ENCODE data around the gene GGT5. TPM values are rescaled to one million over a fixed set of nuclear protein-coding genes. Genes with fewer than 3 reads are reported as not detected.
"Not testable (repeated sequence)": the region's sequence is repeated elsewhere in the genome, so short reads cannot be mapped to it uniquely, and the experiment has no call there.

Gene GGT5
- total RNA-seq, 1 experiment from 2014 or later: 0.28 TPM

DNA sequence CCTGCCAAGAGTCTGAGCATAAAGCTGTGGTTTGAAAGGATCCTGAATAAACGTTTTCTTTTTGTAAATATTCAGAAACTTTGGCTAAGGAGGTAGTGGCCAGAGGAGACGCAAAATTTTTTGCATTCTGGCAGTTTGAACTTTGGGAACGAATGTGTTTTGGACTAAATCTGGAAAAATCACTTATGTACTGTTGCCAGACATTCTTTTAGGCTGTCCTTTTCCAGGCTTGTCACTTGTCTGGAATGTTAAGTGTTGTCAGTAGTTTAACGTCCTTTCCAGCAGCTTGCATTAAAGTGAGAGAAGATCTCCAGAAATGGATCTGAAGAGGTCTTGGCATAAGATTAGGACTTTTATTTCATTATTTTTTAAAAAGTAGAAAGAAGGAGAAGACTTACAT, 44.2 kb upstream of the GGT5 start:
- TF ChIP-seq CTCF (IDR thresholded peaks at IDR 0.05; ENCODE audit: unreplicated experiment): no peak
- no peak overlapping the region for H3K4me3 Mint-ChIP-seq (ENCODE audit: low read depth, unreplicated experiment)
- no peak for DNase-seq
- H3K27ac Mint-ChIP-seq (ENCODE audit: unreplicated experiment): no peak overlapping the region
- no TSS peak for BruUV-seq (replicated peaks)
- peaks cover 42% of the 10 kb centered on the region for H3K4me1 Mint-ChIP-seq (ENCODE audit: low read depth, unreplicated experiment)
- H3K36me3 Mint-ChIP-seq (ENCODE audit: insufficient read depth, unreplicated experiment): no peaks in the 10 kb centered on the region
- intact Hi-C loops (cut with micrococcal nuclease; ENCODE audit: unreplicated experiment): no loop called here
- H3K9me3 Mint-ChIP-seq (ENCODE audit: low read depth, unreplicated experiment): no peaks in the 10 kb centered on the region
- CTCF ChIA-PET: no interaction called here
- H3K27me3 Mint-ChIP-seq (ENCODE audit: unreplicated experiment): no peaks in the 10 kb centered on the region

DNA sequence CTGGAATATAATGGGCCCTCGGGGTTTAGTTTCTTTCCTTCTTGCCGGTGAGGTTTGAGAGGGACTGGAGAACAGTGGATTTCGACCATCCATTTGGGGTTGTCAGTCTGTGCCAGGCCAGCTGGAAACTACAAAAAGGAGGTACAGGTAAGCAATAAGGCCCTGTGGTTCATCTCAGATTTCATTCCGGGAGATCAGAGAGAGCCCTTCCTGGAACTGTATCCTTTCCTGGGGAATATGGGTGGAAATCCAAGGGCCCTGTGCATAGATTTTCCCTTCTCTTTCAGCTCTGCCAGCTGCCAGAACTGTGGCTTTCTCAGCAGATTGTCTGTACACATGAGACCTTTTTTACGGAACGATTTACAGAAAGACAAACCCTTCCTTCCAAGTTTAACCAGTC, 42.9 kb upstream of the GGT5 start:
- H3K27ac Mint-ChIP-seq (ENCODE audit: unreplicated experiment); intact Hi-C loops (cut with micrococcal nuclease; ENCODE audit: unreplicated experiment); H3K27me3 Mint-ChIP-seq (ENCODE audit: unreplicated experiment); H3K36me3 Mint-ChIP-seq (ENCODE audit: insufficient read depth, unreplicated experiment); H3K9me3 Mint-ChIP-seq (ENCODE audit: low read depth, unreplicated experiment); H3K4me3 Mint-ChIP-seq (ENCODE audit: low read depth, unreplicated experiment); BruUV-seq (replicated peaks); CTCF ChIA-PET; DNase-seq: not testable (repeated sequence)
- H3K4me1 Mint-ChIP-seq (ENCODE audit: low read depth, unreplicated experiment): peaks cover 50% of the 10 kb centered on the region

DNA sequence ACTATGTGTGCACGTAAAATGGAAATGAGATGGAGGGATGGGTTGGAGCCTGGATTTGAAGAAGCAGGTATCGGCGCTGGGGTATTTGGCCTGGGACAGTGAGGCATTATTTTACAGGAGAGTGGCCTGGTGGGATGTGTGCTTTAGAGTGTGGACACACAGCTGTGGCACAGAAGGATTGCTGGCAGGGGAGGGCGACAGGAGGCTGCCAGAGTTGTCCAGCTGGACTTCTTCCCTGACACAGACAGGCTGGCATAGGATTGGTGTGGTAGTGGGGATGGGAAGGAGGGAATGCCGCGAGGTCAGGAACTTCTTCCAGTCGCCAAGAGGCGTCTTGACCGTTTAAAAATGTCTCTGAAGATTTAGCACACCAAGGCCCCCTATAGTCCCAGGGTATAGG, 42.3 kb upstream of the GGT5 start:
- intact Hi-C loops (cut with micrococcal nuclease; ENCODE audit: unreplicated experiment); H3K36me3 Mint-ChIP-seq (ENCODE audit: insufficient read depth, unreplicated experiment); BruUV-seq (replicated peaks); CTCF ChIA-PET; H3K27ac Mint-ChIP-seq (ENCODE audit: unreplicated experiment); H3K27me3 Mint-ChIP-seq (ENCODE audit: unreplicated experiment); H3K4me3 Mint-ChIP-seq (ENCODE audit: low read depth, unreplicated experiment); DNase-seq; H3K9me3 Mint-ChIP-seq (ENCODE audit: low read depth, unreplicated experiment): not testable (repeated sequence)
- H3K4me1 Mint-ChIP-seq (ENCODE audit: low read depth, unreplicated experiment): peaks cover 53% of the 10 kb centered on the region

DNA sequence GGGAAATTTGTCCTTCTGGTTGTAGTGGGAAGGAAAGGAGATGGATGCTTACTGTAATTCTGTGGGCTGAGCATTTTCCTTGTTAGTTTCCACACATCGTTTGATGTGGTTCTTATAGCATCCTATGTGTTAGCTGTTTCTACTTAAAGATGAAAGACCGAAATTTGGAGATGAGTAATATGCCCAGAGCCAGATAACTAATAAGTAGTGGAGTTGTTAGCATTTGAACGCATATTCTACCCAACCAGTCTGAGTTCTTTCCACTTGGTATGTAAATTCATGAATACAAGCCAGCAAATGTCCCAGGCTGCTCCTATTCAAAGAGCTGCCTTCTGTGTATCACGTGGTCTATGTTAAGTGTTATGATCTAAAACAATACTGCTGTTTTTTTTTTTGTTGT, 40.4 kb upstream of the GGT5 start:
- H3K36me3 Mint-ChIP-seq (ENCODE audit: insufficient read depth, unreplicated experiment): no peaks in the 10 kb centered on the region
- DNase-seq: no peak
- CTCF ChIA-PET: no interaction called here
- peaks cover 53% of the 10 kb centered on the region for H3K4me1 Mint-ChIP-seq (ENCODE audit: low read depth, unreplicated experiment)
- no peaks in the 10 kb centered on the region for H3K27me3 Mint-ChIP-seq (ENCODE audit: unreplicated experiment)
- intact Hi-C loops (cut with micrococcal nuclease; ENCODE audit: unreplicated experiment): no loop called here
- TF ChIP-seq CTCF (IDR thresholded peaks at IDR 0.05; ENCODE audit: unreplicated experiment): no peak
- no TSS peak for BruUV-seq (replicated peaks)
- no peaks in the 10 kb centered on the region for H3K9me3 Mint-ChIP-seq (ENCODE audit: low read depth, unreplicated experiment)
- H3K27ac Mint-ChIP-seq (ENCODE audit: unreplicated experiment): no peak overlapping the region
- H3K4me3 Mint-ChIP-seq (ENCODE audit: low read depth, unreplicated experiment): no peak overlapping the region

GRCh38 chr22:24284747-24285203, 39.9 kb upstream of the GGT5 start:
- Mint-ChIP-seq H3K27me3 (ENCODE audit: unreplicated experiment) (no peaks in the 10 kb centered on the region), H3K36me3 (ENCODE audit: insufficient read depth, unreplicated experiment) (no peaks in the 10 kb centered on the region), H3K4me3 (ENCODE audit: low read depth, unreplicated experiment) (no peak overlapping the region), H3K27ac (ENCODE audit: unreplicated experiment) (no peak overlapping the region), H3K9me3 (ENCODE audit: low read depth, unreplicated experiment) (no peaks in the 10 kb centered on the region), H3K4me1 (ENCODE audit: low read depth, unreplicated experiment) (peaks cover 48% of the 10 kb centered on the region)
- no peak for DNase-seq
- CTCF ChIA-PET: no interaction called here
- no peak for TF ChIP-seq CTCF (IDR thresholded peaks at IDR 0.05; ENCODE audit: unreplicated experiment)
- intact Hi-C loops (cut with micrococcal nuclease; ENCODE audit: unreplicated experiment): no loop called here
- BruUV-seq (replicated peaks): no TSS peak
